AG04450 (cell line): ENCODE results near the gene ASIC1. TPM values are rescaled to one million over a fixed set of nuclear protein-coding genes. Genes with fewer than 3 reads are reported as not detected.

Experiments
- CTCF ChIA-PET: fragments of 300-600, 350-600 bp; formaldehyde crosslinking; extraction: SDS; loops from one replicate; lab custom pipeline; 2022; ENCODE audit warnings: antibody characterized with exemption, inconsistent platforms; lab: Charles Lee
- POLR2A ChIA-PET: fragments of 350-600 bp; formaldehyde crosslinking; extraction: SDS; loops from one replicate; lab custom pipeline; 2021; ENCODE audit warnings: antibody characterized with exemption, inconsistent platforms; lab: Yijun Ruan, JAX
- DNase-seq: peaks from one replicate; pipeline ENCODE4 v3.0.0-alpha.2; 2011; ENCODE audit warnings: low read depth, low spot score
- H3K27ac ChIP-seq: one replicate; pipeline ENCODE4 v1.5.1; 2012; ENCODE audit warnings: low read depth, low read length, control low read depth
- H3K27me3 ChIP-seq: one replicate; pipeline ENCODE4 v1.6.0; 2012; ENCODE audit warnings: low read length; ENCODE audit not compliant: control insufficient read depth, insufficient read depth
- H3K4me3 ChIP-seq: 2 replicates; pipeline ENCODE4 v1.5.1; 2011; ENCODE audit warnings: mild to moderate bottlenecking, low read depth, low read length, control low read depth
- H3K9me3 ChIP-seq: 2 replicates; pipeline ENCODE4 v1.5.1; 2012; ENCODE audit warnings: low read length; ENCODE audit not compliant: control insufficient read depth, insufficient read depth
- CTCF ChIP-seq: IDR thresholded peaks from 2 replicates; pipeline ENCODE4 v1.5.1; 2011; ENCODE audit warnings: low read depth, low read length, control low read depth, inconsistent platforms
- polyA plus RNA-seq: library from polyadenylated mRNA; depleted of rRNA; stranded (reverse); fragments of >200 nt; gene quantifications from 2 replicates; pipeline ENCODE4 v1.2.3, GENCODE V29; 2011

ASIC1 gene
- polyA plus RNA-seq, 1 experiment: 9.9 TPM

GRCh38 chr12:50042693-50043092 lies 14.7 kb upstream of the ASIC1 start:
- H3K9me3 ChIP-seq: no peaks in the 10 kb centered on the region
- no peak for DNase-seq
- H3K27ac ChIP-seq: no peak overlapping the region
- no peak for TF ChIP-seq CTCF
- POLR2A ChIA-PET: interaction anchor here (0.8 kb wide), 1 partner anchor 24 kb away, joined by 3 read pairs; no protein-coding TSS in a partner anchor
- no peak overlapping the region for H3K4me3 ChIP-seq
- CTCF ChIA-PET: interaction anchor here (1.0 kb wide), 1 partner anchor 12 kb away, joined by 3 read pairs; no protein-coding TSS in a partner anchor
- peaks cover 7% of the 10 kb centered on the region for H3K27me3 ChIP-seq

- CTCF ChIA-PET: no interaction called here
- POLR2A ChIA-PET: no interaction called here
- DNase-seq: no peak
- Histone ChIP-seq H3K27me3 (peaks cover 12% of the 10 kb centered on the region), H3K4me3 (no peak overlapping the region), H3K27ac (no peak overlapping the region), H3K9me3 (no peaks in the 10 kb centered on the region)
- TF ChIP-seq CTCF: no peak
These were observed 14.1 kb upstream of the ASIC1 start for GRCh38 chr12:50043308-50043707.

- Histone ChIP-seq H3K27me3 (peaks cover 12% of the 10 kb centered on the region), H3K4me3 (no peak overlapping the region), H3K27ac (no peak overlapping the region), H3K9me3 (no peaks in the 10 kb centered on the region)
- no peak for DNase-seq
- ChIA-PET POLR2A (no interaction called here), CTCF (interaction anchor here (1.0 kb wide), 1 partner anchor 188 kb away, joined by 4 read pairs; no protein-coding TSS in a partner anchor)
- TF ChIP-seq CTCF: no peak
These were observed 13.5 kb upstream of the ASIC1 start for GRCh38 chr12:50043854-50044253.

- POLR2A ChIA-PET: no interaction called here
These were observed 9.6 kb upstream of the ASIC1 start for GRCh38 chr12:50047693-50048250.

More at GRCh38 chr12:50047693-50048250, 9.6 kb upstream of the ASIC1 start:
- H3K27me3 ChIP-seq: peaks cover 26% of the 10 kb centered on the region
- H3K4me3 ChIP-seq: no peak overlapping the region
- no peaks in the 10 kb centered on the region; the same call in 1 of the 2 replicates for H3K9me3 ChIP-seq
- no peak for TF ChIP-seq CTCF
- DNase-seq: no peak
- CTCF ChIA-PET: interaction anchor here (1.0 to 5.9 kb wide), 3 partner anchors 8 to 22 kb away, joined by 4 to 37 read pairs (median 4); no protein-coding TSS in a partner anchor
- H3K27ac ChIP-seq: no peak overlapping the region
